Activated CD8-positive, alpha-beta memory T cell treated with anti-CD3 and anti-CD28 coated beads for 36 hours (primary cell): ENCODE measurements around the gene C1QTNF1. TPM values are rescaled to one million over a fixed set of nuclear protein-coding genes. Genes with fewer than 3 reads are reported as not detected.
"Not testable (repeated sequence)": the region's sequence is repeated elsewhere in the genome, so short reads cannot be mapped to it uniquely, and the experiment has no call there.

Experiments used
- CTCF ChIA-PET: fragments of 350-600 bp; sonication (Branson Sonifier 250); formaldehyde crosslinking; loops from one replicate; lab custom pipeline; 2021; ENCODE audit warnings: antibody characterized with exemption; lab: Charles Lee
- POLR2A ChIA-PET: fragments of 350-600 bp; sonication (Branson Sonifier 250); formaldehyde crosslinking; loops from one replicate; lab custom pipeline; 2021; ENCODE audit warnings: antibody characterized with exemption; lab: Charles Lee
- total RNA-seq, 2 experiments: library from RNA; stranded (reverse); gene quantifications; one replicate each; pipeline ENCODE4 v1.2.3, GENCODE V29; 2021

C1QTNF1 gene
- total RNA-seq, 2 experiments from 2014 or later: 0.08 to 0.19 TPM

DNA sequence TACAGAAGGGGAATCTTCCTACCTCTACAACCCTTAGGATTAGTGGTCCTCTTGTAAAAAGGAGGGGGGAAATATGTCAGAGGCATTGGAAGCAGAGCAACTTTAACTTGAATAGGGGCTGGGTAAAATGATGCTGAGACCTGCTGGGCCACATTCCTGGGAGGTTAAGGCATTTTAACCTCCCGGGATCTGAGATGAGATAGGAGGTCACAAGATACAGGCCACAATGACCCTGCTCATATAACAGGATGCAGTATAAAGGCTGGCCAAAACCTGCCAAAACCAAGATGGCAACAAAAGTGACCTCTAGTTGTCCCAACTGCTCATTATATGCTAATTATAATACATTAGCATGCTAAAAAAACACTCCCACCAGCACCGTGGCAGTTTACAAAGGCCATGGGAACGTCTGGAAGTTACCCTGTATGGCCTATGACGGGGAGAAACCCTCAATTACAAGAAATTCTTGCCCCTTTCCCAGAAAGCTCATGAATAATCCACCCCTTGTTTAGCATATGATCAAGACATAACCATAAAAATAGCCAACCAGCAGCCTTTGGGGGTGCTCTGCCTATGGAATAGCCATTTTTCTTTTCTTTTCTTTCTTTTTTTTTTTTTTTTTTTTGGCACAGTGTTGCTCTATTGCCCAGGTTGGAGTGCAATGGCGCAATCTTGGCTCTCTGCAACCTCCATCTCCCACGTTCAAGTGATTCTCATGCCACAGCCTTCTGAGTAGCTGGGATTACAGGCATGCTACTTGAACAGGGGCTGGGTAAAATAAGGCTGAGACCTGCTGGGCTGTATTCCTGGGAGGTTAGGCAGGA, 6.2 kb upstream of the C1QTNF1 start:
- ChIA-PET POLR2A (no interaction called here), CTCF (no interaction called here)

DNA sequence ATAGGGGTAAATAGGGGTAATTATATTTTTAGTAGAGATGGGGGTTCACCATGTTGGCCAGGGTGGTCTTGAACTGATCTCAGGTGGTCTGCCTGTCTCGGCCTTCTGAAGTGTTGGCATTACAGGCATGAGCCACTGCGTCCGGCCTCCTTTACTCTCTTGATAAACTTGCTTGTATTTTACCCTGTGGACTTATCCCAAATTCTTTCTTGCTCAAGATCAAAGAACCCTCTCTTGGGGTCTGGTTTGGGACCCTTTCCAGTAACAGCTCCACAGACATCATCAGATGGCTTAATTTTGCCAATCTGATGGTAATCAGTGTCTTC, 5.6 kb upstream of the C1QTNF1 start:
- ChIA-PET CTCF (no interaction called here), POLR2A (interaction anchor here (0.6 kb wide), 1 partner anchor 8 kb away, joined by 4 read pairs; no protein-coding TSS in a partner anchor)

DNA sequence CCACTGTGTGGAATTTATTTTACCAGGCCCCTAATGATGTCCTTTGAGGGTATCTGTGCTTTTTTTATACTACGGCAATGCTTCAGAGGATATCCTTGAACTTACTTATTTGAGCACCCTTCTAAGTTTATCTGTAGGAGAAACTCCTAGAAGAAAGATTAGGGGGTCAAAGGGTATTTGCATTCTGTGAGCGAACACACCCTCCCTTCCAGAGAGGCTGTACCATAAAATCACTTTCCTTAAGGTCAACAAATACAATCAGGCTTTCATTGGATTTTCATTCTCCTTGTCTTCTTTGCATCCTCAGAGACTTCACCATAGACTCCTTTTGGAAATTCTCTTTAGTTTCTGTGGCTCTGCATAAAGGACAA, 4.7 kb upstream of the C1QTNF1 start:
- POLR2A ChIA-PET: no interaction called here
- CTCF ChIA-PET: no interaction called here

DNA sequence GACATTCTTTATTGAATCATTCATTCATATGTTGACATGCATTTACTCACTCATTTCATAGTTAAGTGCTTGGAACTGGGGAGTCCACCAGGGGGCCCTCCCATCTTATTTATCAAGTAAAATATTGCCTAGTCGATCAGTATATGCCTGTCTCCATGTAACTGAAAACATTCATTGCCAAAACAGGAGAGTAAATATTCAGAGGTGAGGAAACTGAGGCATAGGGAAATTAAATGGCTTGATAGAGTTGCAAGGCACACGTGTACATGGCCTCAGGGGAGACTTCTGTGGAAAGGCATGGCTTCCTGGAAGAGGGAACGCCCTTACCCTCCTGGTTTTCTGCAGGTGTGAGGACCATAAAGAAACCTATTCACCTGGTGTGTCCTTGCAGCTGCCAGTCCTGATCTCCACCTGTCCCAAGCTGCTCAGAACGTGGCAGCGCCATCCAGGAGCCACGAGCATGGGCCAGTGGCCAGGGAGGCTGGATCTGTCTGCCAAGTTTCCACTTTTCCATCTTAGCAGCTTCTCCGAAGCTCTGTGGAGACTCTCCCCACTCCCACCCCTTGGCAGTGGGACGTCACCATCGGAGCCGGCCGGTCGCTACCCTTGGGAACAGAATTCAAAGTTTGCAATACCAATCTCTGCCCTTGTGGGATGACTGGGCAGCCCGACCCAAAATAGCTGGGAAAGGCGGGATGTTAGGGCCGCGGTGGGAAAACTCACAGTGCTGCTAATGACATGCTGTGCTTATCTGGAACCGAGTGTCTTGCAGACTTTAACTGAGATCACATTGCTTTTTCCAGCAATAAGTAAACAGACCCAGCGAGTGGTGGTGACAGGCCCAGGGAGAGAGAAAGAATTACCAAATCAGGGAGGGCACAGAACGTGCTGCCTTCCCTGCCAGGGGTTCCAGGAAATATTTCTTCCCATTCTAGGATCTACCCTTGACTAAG, 4.1 kb upstream of the C1QTNF1 start:
- POLR2A ChIA-PET: no interaction called here

DNA sequence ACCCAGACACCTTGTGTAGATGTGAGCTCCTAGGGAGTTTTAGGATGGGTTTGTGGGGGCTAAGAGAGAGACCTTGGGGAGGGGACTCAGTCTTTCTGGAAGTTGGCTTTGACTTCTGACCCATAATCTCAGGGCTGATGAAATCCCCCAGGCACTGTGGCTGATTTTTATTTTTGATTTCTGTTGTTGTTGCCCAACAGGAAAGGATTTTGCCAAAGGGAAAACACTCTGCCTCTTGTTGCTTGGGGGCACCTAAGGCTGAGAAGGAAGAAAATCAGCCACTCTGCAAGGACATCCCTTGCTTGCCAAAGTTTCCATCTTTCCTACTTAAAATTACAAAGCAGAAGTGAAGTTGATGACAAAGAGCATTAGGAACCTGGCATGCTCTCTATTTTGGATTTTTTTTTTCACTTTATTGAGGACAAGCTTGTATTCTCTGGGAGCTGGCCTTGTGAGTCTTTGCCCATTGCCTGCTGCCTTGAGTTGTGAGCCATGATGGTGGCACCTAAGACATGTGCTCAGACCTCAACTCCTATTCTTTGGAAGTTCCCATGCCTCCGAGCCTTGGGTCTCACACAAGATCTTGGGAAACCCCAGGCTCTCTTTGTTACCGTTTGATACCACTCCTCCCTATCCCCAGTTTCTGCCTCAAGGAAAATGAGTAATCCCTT, 3.2 kb upstream of the C1QTNF1 start:
- CTCF ChIA-PET: interaction anchor here (0.8 to 1.0 kb wide), 3 partner anchors 8 to 23 kb away, joined by 3 to 4 read pairs (median 3); no protein-coding TSS in a partner anchor
- POLR2A ChIA-PET: no interaction called here

More for the DNA sequence above, 4.1 kb upstream of the C1QTNF1 start:
- CTCF ChIA-PET: interaction anchor here (0.8 to 0.9 kb wide), 2 partner anchors 12 to 22 kb away, joined by 3 read pairs; no protein-coding TSS in a partner anchor

DNA sequence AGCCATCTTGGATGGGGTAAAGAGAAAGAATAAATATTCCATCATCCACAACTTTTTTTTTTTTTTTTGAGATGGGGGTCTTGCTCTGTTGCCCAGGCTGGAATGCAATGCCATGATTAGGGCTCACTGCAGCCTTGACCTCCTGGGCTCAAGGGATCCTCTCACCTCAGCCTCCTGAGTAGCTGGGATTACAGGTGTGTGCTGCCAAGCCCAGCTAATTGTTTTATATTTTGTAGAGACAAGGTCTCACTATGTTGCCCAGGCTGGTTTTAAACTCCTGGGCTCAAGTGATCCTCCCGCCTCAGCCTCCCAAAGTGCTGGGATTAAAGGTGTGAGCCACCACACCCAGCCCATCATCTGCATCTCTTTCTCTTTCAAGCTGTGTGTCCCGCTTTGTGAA, 2.0 kb upstream of the C1QTNF1 start:
- POLR2A ChIA-PET: not testable (repeated sequence)
- CTCF ChIA-PET: interaction anchor here (0.6 to 1.0 kb wide), 2 partner anchors 9 to 376 kb away, joined by 3 read pairs; no protein-coding TSS in a partner anchor

DNA sequence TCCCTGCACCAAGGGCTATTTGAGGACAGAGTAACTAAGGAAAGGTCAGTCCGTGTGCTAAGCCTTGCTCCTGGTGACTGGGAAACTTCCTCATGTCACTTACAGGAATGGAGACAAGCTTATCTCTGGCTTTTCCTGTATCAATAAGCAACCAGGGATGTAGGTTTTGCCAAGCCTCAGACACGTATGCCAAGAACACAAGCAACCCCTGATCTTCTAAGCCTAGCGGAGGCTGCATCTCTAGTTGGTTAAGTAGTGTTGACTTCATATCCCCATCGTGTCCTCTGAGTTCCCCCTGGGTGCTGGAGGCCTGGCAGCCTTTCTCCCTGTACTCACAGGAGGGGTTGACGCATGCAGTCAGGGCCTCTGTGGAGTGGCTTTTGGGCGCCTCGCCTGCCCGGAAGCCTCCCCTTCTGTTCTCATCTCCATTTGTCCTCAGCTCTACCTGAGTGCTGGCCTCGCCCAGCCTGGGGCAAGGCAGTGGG, 1.4 kb upstream of the C1QTNF1 start:
- CTCF ChIA-PET: interaction anchor here (0.6 to 1.4 kb wide), 4 partner anchors 20 to 375 kb away, joined by 3 read pairs; no protein-coding TSS in a partner anchor
- POLR2A ChIA-PET: no interaction called here

DNA sequence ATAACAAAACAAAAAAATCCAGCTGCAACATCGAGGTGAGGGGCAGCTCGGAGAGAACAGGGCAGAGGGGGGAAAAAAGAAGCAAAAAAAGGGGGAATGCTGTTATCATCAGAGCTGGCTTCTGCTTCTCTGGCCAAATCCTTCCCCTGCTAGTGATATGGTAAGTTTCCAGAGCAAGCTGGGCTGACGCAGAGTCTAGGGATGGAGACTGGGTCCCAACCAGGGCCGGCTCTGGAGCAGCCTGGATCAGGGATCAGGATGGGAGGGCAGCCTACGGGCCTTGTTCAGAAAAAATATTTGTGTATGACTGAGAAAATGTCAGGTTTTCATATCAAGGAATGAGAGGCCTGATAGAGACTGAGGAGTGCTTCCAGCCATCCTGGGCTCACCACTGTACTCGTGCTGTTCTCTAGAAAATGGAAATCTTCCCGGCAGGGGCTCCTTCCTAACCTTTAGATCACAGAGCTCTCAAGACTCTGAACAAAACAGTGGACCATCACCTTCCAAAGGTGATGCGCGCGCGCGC, 726 bp upstream of the C1QTNF1 start:
- ChIA-PET CTCF (interaction anchor here (1.0 to 1.4 kb wide), 2 partner anchors 23 to 64 kb away, joined by 3 read pairs; no protein-coding TSS in a partner anchor), POLR2A (no interaction called here)

DNA sequence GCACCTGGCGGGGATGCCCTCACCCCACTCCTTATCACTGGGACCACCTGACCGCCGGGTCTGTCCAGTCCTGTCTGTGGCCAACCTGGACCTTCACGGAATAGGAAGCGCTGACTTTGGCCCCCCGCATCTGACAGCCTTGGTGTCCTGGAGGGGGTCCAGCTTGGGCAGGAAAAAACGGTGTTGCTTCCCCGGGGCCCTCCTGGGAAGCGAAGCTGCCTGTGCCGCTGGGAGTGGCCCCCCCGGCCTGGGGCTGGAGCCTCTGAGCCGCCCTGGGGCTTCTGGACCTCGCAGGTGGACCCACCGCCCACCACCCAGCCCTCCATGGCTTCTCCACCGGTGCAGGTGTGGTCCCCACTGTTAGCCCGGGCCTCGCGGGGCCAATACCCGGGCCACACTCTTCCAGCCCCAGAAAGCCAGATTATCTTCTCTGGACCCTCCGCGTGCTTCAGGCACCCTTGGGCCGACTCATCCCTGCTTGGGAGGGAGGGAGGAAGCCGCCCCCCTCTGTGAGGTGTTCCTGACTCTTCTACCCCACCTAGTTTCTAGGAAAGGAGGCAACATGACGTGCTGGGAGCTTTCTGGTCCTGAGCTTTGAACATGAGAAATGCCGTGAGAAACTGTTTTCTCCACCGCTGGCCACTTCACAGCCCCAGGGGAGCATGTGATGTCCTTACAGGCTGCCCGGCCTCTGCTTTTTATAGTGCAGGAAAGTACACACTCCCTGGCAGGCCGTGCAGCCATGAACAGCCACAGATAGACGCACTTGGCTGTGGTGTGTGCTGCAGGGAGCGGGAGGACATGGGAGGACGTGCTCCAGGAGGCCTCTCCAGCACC, 1.1 kb downstream of the C1QTNF1 start:
- POLR2A ChIA-PET: no interaction called here
- CTCF ChIA-PET: interaction anchor here (1.0 kb wide), 1 partner anchor 158 kb away, joined by 3 read pairs; no protein-coding TSS in a partner anchor

DNA sequence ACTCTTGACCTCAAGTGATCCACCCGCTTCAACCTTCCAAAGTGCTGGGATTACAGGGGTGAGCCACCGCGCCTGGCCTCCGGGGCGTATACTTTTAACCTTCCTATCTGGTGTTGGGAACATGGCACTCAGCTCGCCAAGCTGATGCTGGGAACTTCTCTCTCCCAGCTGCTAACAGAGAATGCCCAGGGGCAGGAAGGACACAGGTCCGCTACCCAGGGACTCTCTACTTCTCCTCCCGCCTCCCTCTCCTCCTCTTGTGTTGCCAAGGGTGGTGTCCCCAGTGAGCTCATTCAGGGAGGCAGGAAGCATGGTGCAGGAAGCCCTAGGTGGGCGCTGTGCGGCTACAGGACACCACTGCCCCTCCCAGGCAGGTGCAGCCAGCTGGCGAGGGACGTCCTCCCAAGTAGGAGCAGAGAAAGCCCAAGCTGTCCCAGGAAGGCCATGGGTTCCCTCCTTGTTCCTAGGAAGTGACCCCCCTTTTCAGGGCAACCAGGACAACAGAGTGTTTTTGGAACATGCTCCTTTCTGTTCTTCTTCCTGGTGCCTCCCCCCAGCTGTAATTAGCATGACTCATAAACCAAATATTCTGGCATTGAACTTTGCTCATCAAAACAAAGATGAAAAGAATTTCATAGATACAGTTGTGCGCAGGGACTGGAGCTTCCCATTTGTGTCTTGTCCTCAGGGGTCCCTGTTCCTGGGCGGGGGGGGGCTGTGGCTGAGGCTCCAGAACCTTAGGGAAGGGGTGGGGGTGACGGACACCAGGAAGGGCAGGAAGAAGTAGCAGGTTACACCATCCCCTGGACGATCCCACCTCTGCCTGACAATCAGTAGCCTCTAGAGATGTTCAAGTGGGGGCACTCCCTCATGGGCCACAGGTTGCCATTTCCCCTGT, 2.7 kb downstream of the C1QTNF1 start:
- ChIA-PET POLR2A (no interaction called here), CTCF (interaction anchor here (1.1 kb wide), 1 partner anchor 15 kb away, joined by 3 read pairs; no protein-coding TSS in a partner anchor)

DNA sequence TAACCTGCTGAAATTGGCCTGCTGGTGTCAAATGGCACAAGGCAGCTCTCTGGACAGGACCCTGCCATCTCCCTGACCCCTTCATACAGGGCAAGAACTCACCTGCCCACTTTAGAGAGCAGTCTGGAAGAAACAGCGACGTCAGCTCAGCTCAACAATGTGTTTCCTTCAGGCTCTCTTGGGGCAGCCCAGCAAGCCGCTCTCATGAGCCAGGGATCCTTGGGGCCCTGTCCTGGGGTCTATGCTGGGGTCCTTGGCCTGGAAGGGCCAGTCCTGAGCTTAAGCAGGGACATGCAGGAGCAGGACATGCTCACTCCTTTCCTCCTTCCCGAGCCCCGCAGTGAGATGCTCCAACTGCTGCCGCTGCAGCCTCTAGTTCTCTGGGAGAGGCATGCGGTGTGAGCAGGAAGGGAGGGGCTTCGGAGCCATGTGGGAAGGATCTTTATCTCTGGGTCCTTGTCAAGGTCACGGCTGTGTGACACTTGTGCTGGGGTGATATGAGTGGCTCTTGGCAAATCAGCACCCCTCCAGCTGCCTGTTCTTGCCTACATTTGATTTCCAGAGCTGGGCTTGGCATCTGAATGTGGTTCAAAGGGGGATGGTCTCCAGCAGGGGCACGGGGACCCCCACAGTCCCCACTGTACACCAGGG, 3.4 kb downstream of the C1QTNF1 start:
- ChIA-PET CTCF (interaction anchor here (1.1 kb wide), 1 partner anchor 15 kb away, joined by 3 read pairs; no protein-coding TSS in a partner anchor), POLR2A (no interaction called here)

DNA sequence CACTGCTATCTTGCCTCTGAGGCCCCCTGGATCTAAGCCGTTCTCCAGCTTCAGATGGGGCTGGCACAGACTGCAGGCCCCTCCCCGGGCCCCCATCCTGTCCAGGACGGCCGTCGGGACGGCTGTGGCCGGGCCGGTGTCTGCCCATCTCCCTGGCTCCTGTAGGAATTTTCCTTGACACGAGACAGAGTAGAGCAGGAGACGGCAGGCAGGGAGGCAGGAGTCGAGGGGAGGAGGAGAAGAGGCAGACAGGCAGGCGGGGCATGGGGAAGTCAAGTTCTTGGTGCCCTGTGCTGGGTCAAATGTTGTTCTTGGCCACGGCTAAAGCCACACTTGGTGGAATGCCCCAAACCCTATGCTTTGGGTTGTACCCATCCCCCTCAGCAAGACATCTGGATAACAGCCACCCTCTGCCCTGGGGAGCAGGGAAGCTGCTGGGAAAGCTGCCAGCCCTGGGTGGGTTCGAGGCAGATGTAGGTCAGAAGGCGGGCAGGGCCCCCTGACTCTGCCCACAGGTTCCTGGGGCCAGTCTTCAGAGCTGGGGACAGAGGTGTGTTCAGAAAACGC, 4.0 kb downstream of the C1QTNF1 start:
- POLR2A ChIA-PET: no interaction called here
- CTCF ChIA-PET: interaction anchor here (1.1 kb wide), 1 partner anchor 34 kb away, joined by 3 read pairs; no protein-coding TSS in a partner anchor

DNA sequence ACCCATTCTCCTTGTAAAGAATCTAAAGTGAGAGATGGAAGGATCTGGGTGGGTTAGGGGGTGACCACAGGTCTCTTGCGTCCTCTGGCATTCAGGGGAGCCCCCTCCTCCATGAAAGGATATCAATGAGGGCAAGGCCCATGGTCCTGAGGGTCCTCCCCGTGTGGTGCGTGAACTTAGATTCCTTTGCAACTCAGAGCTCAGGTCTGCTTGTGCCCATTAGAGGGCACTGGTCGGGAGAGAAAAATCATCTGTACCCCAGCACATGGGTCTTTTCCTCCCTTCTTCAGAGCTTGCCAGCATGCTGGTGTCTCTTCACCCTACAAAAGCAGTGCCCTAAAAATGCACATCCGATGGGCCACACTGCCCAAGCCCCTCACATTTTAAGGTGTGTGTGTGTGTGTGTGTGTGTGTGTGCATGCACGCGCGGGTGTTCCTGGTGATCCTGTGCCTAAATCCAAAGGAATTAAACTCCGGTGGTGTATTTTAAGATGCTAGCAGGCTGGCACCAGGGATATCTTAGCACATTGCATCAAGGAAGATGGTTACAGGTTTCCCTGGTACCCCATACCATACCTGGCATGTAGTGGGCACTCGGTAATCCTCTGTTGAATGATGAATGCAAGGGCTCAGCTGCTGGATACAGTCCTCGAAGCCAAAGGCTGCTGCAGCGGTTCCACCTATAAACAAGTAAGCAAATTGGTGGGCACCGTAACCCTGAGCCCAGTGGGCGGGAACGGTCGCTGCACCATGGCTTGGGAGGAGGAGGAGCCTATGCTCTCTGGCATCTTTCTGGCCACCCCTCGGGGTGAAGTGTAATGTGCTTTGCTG, 4.7 kb downstream of the C1QTNF1 start:
- CTCF ChIA-PET: interaction anchor here (0.7 to 1.3 kb wide), 3 partner anchors 17 to 1344 kb away, joined by 3 read pairs; no protein-coding TSS in a partner anchor
- POLR2A ChIA-PET: no interaction called here

DNA sequence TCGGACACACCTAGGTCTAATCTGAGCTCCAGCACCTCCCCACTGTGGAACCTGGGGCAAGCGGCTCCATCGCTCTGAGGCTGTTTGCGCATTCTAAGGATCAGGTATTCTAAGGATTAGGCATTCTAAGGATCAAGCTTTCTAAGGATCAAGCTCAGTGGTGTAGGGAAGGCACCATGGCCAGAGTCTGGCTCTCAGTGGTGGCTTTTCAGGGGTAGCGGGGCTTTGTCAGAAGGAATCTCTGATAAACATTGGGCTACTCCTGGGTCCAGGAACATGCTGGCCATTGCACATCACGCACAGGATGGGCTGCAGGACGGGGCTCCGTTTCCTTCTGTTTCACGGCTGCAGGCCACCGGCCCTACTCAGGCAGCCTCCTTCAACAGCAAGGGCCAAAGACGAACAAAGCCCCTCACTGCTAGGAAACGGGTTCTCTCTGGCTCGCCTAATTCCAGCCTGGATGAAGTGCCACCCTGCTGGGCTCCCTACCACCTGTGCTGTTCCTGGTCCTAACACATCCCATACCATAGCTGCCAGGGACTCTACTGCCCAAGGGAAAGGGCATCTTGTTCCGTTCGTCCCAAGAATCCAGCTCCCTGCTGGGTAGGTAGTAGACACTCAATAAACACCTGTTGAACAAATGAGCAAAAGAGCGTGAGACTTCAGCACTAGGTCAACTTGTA, 5.5 kb downstream of the C1QTNF1 start:
- POLR2A ChIA-PET: no interaction called here
- CTCF ChIA-PET: interaction anchor here (0.7 to 1.3 kb wide), 2 partner anchors 16 to 1344 kb away, joined by 3 read pairs; no protein-coding TSS in a partner anchor
